CD4-positive, alpha-beta T cell treated with Interleukin-12 subunit alpha and Interleukin-12 subunit beta, for 1 hour (primary cell): ENCODE results near the gene DENND1B.
"Not testable (repeated sequence)": the region's sequence is repeated elsewhere in the genome, so short reads cannot be mapped to it uniquely, and the experiment has no call there.

ENCODE experiments used
- DNase-seq: peaks from one replicate; pipeline ENCODE4 v3.0.0-alpha.2; 2020

DENND1B gene

GRCh38 chr1:197541411-197541810, 233.9 kb downstream of the DENND1B start:
- DNase-seq: no peak

- DNase-seq: peak; percentile 42
These were observed 248.4 kb downstream of the DENND1B start for GRCh38 chr1:197526736-197527371.

- DNase-seq: peak; percentile 41
These were observed 254.1 kb downstream of the DENND1B start for GRCh38 chr1:197521118-197521739.

- DNase-seq: peak; percentile 4
These were observed 255.4 kb downstream of the DENND1B start for GRCh38 chr1:197519741-197520334.

- DNase-seq: no peak
These were observed 259.9 kb downstream of the DENND1B start for GRCh38 chr1:197515421-197515820.

GRCh38 chr1:197510691-197511378, 264.4 kb downstream of the DENND1B start:
- no peak for DNase-seq

GRCh38 chr1:197496722-197497121, 278.6 kb downstream of the DENND1B start:
- no peak for DNase-seq

DNA sequence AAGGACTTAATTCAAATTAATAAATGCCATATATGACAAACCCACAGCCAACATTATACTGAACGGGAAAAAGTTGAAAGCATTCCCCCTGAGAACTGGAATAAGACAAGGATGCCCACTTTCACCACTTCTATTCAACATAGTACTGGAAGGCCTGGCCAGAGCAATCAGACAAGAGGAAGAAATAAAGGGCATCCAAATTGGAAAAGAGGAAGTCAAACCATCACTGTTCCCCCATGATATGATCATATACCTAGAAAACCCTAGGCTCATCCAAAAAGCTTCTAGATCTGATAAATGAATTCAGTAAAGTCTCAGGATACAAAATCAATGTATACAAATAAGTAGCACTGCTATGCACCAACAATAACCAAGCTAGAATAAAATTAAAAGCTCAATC, 283.8 kb downstream of the DENND1B start:
- not testable (repeated sequence) for DNase-seq

DNA sequence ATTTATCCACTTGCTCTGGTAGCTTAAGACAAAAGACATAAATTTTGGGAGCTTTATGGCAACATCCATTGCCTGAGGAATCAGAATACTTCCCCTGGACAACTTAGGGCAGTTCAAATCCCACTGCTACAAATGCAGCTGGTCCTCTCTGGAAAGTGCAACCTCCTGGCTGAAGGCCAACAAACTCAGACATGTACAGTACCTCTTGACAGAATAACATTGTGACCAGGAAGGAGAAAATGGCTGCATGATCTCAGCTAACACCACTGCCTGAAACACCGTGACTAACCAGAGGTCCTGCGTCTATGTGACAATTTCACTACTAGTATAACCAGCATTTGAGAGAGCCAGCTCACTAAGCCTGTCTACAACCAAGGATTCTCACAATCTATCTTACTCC, 288.3 kb downstream of the DENND1B start:
- no peak for DNase-seq

GRCh38 chr1:197485790-197486189, 289.5 kb downstream of the DENND1B start:
- no peak for DNase-seq

- DNase-seq: peak; percentile 20
These were observed 294.2 kb downstream of the DENND1B start for GRCh38 chr1:197481101-197481500.

DNA sequence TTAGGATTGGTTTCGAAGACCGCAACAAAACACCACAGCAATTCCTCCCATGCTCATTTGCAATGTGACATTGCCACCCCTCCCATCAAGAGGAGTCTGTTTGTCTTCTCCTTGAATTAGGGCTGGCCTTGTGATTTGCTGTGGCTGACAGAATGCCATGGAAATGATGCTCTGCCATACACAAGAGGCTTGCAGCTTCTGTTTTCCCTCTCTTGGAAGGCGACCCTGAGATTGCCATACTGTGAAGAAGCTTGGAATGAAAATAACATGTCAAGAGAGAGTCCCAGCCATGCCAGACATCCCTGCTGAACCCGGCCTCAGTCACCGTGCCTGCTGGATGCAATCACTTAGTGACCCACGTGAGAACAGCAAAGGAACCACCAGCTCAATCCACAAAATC, 294.8 kb downstream of the DENND1B start:
- no peak for DNase-seq

GRCh38 chr1:197472141-197472540, 303.1 kb downstream of the DENND1B start:
- DNase-seq: no peak

- DNase-seq: no peak
These were observed 303.9 kb downstream of the DENND1B start for GRCh38 chr1:197471248-197471985.

- no peak for DNase-seq
These were observed 304.9 kb downstream of the DENND1B start for GRCh38 chr1:197470330-197470729.

DNA sequence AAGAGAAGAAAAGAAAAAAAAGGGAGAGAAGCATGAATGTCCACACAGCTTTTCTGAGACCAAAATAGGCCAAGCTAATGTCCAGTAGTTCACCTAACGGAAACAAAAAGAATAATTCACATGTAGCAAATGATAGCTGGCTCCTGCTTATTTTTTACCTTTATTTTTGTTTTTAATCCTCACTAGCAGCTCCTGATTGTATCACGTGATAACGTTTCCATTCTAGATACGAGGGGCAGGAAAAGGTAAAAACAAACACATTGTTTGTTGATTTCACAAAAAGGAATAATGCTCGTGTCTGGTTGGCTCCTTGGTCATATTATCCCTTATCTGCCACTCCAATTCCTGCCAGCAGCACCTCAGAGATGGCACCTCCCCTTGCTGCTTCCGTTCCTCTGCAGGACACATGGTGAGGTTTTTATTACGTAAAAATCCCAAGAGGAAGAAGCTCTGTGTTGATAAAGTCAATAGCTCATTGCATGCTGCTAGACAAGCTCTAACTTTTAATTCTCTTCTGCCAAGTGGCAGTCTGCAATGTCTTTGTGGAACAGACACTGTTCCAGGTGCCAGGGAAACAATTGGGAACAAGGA, 305.6 kb downstream of the DENND1B start:
- DNase-seq: no peak

- no peak for DNase-seq
These were observed 306.6 kb downstream of the DENND1B start for GRCh38 chr1:197468543-197469175.

DNA sequence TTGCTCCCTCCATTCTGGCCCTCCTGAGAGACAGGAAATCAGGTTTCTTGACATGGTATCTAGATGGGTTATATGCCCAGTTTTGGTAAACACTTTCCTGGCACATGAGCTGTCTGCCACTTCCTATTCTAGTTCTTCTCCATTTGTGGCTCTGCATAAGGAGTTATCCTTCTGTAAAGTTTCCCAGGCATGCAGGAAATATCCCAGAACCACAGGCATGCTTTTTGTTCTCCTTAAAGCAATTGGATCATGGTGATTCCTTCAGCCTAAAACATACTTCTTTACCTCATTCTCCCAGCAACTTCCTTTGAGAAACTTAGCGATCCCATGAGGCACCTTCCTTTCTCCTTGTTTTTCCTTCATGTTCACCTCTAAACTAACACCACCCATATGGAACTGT, 307.4 kb downstream of the DENND1B start:
- DNase-seq: no peak

DNA sequence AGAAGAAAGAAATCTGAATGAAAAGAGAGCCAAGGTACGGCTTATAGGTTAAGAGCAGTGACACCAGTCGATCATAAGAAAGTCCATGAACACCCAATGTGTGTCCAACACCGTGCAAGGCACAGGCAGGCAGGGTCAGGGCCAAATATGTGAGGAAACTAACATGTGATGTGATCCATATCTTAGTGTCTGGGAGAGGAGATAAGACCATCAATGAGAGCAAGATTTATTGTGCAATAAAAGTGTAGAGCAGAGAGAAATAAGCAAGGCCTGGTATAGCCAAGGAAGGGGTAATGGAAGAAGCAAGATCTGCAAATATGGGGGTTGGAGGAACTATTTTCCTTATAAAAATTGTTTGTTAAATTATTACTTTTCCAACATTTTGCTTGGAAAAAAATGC, 308.5 kb downstream of the DENND1B start:
- no peak for DNase-seq

GRCh38 chr1:197465528-197466327, 309.6 kb downstream of the DENND1B start:
- DNase-seq: no peak

- no peak for DNase-seq
These were observed 311.2 kb downstream of the DENND1B start for GRCh38 chr1:197464044-197464443.
